ENCODE results near the gene DLG3.

The DLG3 gene

GRCh38 chrX:70527610-70528345 is 83.1 kb downstream of the DLG3 start:
- DNase-seq: no peak

DNA sequence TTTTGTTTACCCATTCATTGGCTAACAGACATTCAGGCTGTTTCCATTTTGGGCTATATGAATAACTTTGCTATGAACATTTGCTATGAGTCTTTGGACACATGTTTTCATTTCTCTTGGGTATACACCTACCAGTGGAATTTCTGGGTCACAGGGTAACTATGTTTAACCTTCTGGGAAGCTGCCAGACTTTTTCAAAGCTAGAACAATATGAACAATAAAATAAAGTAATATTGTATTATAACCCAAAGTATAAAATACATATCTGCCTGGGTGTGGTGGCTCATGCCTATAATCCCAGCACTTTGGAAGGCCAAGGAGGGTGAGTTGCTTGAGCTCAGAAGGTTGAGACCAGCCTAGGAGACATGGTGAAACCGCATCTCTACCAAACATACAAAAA is 90.6 kb downstream of the DLG3 start:
- no peak for DNase-seq

DNA sequence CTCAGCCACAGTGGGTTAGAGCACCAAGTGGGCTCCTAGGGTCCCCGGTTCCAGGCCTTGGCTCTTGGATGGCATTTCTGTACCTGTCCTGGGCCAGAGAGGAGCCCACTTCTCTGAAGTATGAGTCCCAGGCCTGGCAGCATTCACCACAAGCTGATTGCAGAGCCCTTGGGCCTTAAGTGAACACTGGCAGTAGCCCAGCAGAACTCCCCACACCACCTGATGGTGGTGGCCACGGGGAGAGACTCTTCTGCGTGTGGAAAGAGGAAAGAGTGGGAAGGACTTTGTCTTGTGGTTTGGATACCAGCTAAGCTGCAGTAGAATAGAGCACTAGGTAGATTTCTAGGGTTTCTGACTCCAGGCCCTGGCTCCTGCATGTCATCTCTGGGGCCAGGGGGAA is 104.8 kb downstream of the DLG3 start:
- no peak for DNase-seq

DNA sequence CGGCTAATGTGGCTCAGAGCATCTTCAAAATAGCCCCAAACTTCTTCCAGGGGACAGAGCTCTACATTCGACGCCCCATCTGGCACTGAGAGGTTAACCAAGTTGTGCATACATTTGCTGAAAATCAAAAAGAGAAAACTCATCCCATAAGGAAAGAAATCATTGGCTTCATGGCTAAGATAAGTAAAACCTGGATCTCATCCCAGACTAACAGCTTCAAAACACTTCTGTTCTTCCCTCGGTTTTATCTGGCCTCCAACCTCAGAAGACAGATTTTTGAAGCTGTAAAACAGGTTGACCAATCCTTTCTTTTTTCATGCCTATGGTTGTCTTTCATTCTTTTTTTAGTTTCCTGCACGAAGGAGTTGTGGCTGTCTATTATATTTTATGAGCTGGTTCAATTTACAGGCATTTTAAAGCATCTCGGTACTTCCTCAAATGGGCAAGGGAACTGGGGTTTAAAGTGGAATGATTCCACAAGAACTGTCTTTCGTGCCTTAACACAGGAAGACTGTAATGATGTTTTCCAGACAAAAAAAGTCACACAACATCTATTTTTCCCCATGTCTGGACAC is 107.6 kb downstream of the DLG3 start:
- no peak for DNase-seq

GRCh38 chrX:70553516-70553915 is 108.9 kb downstream of the DLG3 start:
- no peak for DNase-seq

GRCh38 chrX:70554081-70554480 is 109.4 kb downstream of the DLG3 start:
- no peak for DNase-seq

- no peak for DNase-seq
These were observed 109.9 kb downstream of the DLG3 start for GRCh38 chrX:70554523-70554922.

GRCh38 chrX:70554948-70555347 is 110.3 kb downstream of the DLG3 start:
- no peak for DNase-seq
